A673 (cell line): ENCODE results near the gene SYNGR2. TPM values are rescaled to one million over a fixed set of nuclear protein-coding genes. Genes with fewer than 3 reads are reported as not detected.

Experiments used
- BruUV-seq: library from RNA; stranded (reverse); fragments of 400-500 nt; replicated peaks from 2 replicates; lab custom pipeline; 2021; lab: Mats Ljungman, UMichigan
- CTCF ChIA-PET: fragments of 300-600 bp; sonication (Branson Sonifier 250); formaldehyde crosslinking; loops from one replicate; lab custom pipeline; 2022; ENCODE audit warnings: antibody characterized with exemption; lab: Charles Lee
- POLR2A ChIA-PET: fragments of 300-600 bp; sonication (Branson Sonifier 250); formaldehyde crosslinking; loops from one replicate; lab custom pipeline; 2022; ENCODE audit warnings: antibody characterized with exemption; ENCODE audit not compliant: low non-redundant PET; lab: Charles Lee
- DNase-seq: peaks from one replicate; pipeline ENCODE4 v3.0.0-alpha.2; 2015; ENCODE audit warnings: low spot score
- H3K27ac ChIP-seq: fragments of 200-600 bp; sonication (generic); 2 replicates; pipeline ENCODE4 v1.5.1; 2016; ENCODE audit warnings: mixed run types, low read depth, mild to moderate bottlenecking, mixed read lengths, antibody characterized with exemption, low read length; ENCODE audit not compliant: poor library complexity, severe bottlenecking
- H3K27me3 ChIP-seq: fragments of 200-600 bp; sonication (generic); replicated peaks from 2 replicates; pipeline ENCODE4 v1.6.1; 2017; ENCODE audit warnings: mixed run types, low read depth, mild to moderate bottlenecking, mixed read lengths, antibody characterized with exemption, low read length; ENCODE audit not compliant: insufficient read depth, poor library complexity
- H3K36me3 ChIP-seq: fragments of 200-600 bp; sonication (generic); 2 replicates; pipeline ENCODE4 v1.6.1; 2016; ENCODE audit warnings: mixed run types, mild to moderate bottlenecking, mixed read lengths, antibody characterized with exemption, low read length; ENCODE audit not compliant: insufficient read depth, poor library complexity, severe bottlenecking
- H3K4me1 ChIP-seq: fragments of 200-600 bp; sonication (generic); 2 replicates; pipeline ENCODE4 v1.6.1; 2017; ENCODE audit warnings: mixed run types, mild to moderate bottlenecking, mixed read lengths, antibody characterized with exemption, low read length; ENCODE audit not compliant: insufficient read depth, poor library complexity, severe bottlenecking
- H3K4me3 ChIP-seq: fragments of 200-600 bp; sonication (generic); 2 replicates; pipeline ENCODE4 v1.5.1; 2016; ENCODE audit warnings: low read depth, mixed run types, mild to moderate bottlenecking, mixed read lengths, low read length; ENCODE audit not compliant: poor library complexity, severe bottlenecking
- H3K9me3 ChIP-seq: fragments of 200-600 bp; sonication (generic); 2 replicates; pipeline ENCODE4 v1.6.1; 2016; ENCODE audit warnings: mixed run types, low read depth, mild to moderate bottlenecking, mixed read lengths, antibody characterized with exemption, low read length; ENCODE audit not compliant: poor library complexity, severe bottlenecking
- EZH2 ChIP-seq: fragments of 200-600 bp; sonication (generic); IDR thresholded peaks from 2 replicates; pipeline ENCODE4 v1.6.1; 2017; ENCODE audit warnings: borderline replicate concordance, low read depth, mild to moderate bottlenecking, mixed read lengths, antibody characterized with exemption, low read length; ENCODE audit not compliant: poor library complexity, severe bottlenecking
- intact Hi-C: fragments of 100-400 bp; cut with micrococcal nuclease; formaldehyde crosslinking; loops from one replicate; pipeline ENCODE4 v1.10.0; 2022; ENCODE audit not compliant: unreplicated experiment
- total RNA-seq: library from RNA; stranded (reverse); gene quantifications from 2 replicates; pipeline ENCODE4 v1.2.3, GENCODE V29; 2021
- TF ChIP-seq, protein P1 (sequence below): fragments of 300-800, 200-600 bp; sonication (generic); conservative IDR thresholded peaks from 2 replicates; pipeline ENCODE4 v1.5.1; 2017; ENCODE audit warnings: low read depth, mild to moderate bottlenecking, antibody characterized with exemption, low read length, moderate library complexity, mixed read lengths

Gene SYNGR2
- total RNA-seq, 1 experiment from 2014 or later: 55.3 TPM

DNA sequence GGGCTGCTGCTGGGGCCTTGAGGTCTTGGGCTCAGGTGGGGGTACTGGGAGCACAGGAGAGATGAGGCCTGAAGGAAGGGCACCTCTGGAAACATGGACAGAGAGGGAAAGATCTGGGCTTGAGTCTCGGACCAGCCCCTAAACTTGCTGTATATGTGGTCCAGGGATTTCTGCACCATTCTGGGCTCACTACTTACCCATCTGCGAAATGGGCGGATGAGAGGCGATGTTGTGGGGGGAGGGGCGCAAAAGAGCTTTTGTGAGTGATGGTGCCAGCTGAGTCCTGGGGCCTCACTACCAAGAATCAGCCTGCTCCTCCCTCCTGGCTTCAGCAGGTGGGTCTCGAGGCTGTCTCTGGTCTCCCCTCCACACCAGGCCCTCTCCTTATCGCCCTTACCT is 21.9 kb upstream of the SYNGR2 start:
- H3K27me3 ChIP-seq: no peaks in the 10 kb centered on the region
- TF ChIP-seq, protein P1, sequence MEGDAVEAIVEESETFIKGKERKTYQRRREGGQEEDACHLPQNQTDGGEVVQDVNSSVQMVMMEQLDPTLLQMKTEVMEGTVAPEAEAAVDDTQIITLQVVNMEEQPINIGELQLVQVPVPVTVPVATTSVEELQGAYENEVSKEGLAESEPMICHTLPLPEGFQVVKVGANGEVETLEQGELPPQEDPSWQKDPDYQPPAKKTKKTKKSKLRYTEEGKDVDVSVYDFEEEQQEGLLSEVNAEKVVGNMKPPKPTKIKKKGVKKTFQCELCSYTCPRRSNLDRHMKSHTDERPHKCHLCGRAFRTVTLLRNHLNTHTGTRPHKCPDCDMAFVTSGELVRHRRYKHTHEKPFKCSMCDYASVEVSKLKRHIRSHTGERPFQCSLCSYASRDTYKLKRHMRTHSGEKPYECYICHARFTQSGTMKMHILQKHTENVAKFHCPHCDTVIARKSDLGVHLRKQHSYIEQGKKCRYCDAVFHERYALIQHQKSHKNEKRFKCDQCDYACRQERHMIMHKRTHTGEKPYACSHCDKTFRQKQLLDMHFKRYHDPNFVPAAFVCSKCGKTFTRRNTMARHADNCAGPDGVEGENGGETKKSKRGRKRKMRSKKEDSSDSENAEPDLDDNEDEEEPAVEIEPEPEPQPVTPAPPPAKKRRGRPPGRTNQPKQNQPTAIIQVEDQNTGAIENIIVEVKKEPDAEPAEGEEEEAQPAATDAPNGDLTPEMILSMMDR: no peak
- TF ChIP-seq EZH2: no peak
- H3K9me3 ChIP-seq: no peaks in the 10 kb centered on the region
- no peak overlapping the region for H3K27ac ChIP-seq
- no peak for DNase-seq
- no peak overlapping the region for H3K4me3 ChIP-seq
- H3K4me1 ChIP-seq: peaks cover 2% of the 10 kb centered on the region
- no TSS peak for BruUV-seq
- POLR2A ChIA-PET: interaction anchor here (0.5 kb wide), 1 partner anchor 31 kb away, joined by 3 read pairs; no protein-coding TSS in a partner anchor
- CTCF ChIA-PET: no interaction called here
- intact Hi-C loops: no loop called here
- H3K36me3 ChIP-seq: no peaks in the 10 kb centered on the region

GRCh38 chr17:78146881-78147280 is 21.5 kb upstream of the SYNGR2 start:
- H3K36me3 ChIP-seq: no peaks in the 10 kb centered on the region
- H3K27me3 ChIP-seq: no peaks in the 10 kb centered on the region
- H3K4me1 ChIP-seq: peaks cover 5% of the 10 kb centered on the region
- no peak overlapping the region for H3K4me3 ChIP-seq
- no peak overlapping the region for H3K27ac ChIP-seq
- POLR2A ChIA-PET: interaction anchor here (0.5 kb wide), 1 partner anchor 30 kb away, joined by 3 read pairs; no protein-coding TSS in a partner anchor
- TF ChIP-seq, protein P1: no peak
- TF ChIP-seq EZH2: no peak
- no TSS peak for BruUV-seq
- intact Hi-C loops: no loop called here
- no peaks in the 10 kb centered on the region for H3K9me3 ChIP-seq
- DNase-seq: no peak
- CTCF ChIA-PET: no interaction called here

DNA sequence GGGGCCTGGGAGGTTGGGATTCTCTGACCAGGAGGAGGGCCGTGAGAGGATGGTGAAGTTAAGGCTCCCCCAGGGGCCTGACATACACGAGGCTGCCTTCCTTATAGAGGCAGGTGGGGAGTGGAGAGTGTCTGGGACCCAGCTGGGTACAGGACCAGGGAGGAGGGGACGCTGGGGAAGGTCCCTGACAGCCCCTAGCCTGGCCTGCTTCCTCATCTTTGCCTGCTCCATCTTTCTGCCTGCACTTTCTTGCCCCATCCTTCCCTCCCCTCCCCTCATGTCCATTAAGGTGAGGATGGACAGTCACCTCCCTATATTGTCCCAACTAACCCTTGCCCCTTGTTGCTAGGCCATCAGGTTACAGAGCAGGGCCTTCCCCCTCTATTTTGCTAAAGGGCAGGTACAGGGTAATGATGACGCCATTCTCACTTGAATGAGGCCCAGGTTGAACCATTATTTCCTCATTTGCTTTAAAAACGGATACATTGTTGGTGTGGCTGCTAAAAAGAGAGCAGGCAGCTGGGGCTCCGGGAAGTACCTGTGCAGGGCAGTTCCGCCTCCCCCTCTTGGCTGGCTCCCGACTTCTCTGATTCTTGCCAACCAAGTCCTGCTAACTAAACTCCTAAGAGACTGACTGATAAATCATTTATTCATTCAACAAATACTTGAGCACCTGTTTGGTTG is 20.9 kb upstream of the SYNGR2 start:
- peaks cover 5% of the 10 kb centered on the region for H3K4me1 ChIP-seq
- no peaks in the 10 kb centered on the region for H3K27me3 ChIP-seq
- ChIA-PET CTCF (no interaction called here), POLR2A (no interaction called here)
- intact Hi-C loops: no loop called here
- no peak overlapping the region for H3K4me3 ChIP-seq
- no peak for DNase-seq
- no peaks in the 10 kb centered on the region for H3K9me3 ChIP-seq
- no peak for TF ChIP-seq EZH2
- TF ChIP-seq, protein P1: no peak
- no peak overlapping the region for H3K27ac ChIP-seq
- no peaks in the 10 kb centered on the region for H3K36me3 ChIP-seq
- BruUV-seq: no TSS peak
